Measurements from ENCODE around the gene ANK3.

DNA sequence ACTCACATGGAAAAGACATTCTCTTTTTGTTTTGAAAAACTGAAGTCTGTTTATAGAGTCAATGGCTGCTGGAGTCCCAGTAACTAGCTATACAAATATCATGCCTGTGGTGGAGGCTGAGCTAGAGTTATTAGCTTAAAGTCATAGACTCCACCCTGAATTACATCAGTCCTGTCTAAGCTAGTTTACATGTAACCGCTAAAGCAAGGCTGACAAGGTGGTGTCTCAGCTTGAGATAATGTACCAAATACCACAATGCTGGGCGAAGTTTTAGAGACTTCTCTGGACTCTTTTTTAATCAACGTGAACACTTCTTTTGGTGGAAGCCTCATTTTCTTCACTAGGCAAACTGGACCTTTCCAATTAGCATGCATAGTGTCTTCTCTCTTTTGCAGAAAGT, 219.4 kb downstream of the ANK3 start:
- no peak for TF ChIP-seq CREB1 (CRISPR knock-in tag; IDR thresholded peaks at IDR 0.05)
- no peak for TF ChIP-seq ETV6 (CRISPR knock-in tag; IDR thresholded peaks at IDR 0.05)
- TF ChIP-seq CTCF (IDR thresholded peaks at IDR 0.05): no peak
- TF ChIP-seq SP1 (CRISPR knock-in tag; conservative IDR thresholded peaks at IDR 0.05): no peak
- TF ChIP-seq, protein P1, sequence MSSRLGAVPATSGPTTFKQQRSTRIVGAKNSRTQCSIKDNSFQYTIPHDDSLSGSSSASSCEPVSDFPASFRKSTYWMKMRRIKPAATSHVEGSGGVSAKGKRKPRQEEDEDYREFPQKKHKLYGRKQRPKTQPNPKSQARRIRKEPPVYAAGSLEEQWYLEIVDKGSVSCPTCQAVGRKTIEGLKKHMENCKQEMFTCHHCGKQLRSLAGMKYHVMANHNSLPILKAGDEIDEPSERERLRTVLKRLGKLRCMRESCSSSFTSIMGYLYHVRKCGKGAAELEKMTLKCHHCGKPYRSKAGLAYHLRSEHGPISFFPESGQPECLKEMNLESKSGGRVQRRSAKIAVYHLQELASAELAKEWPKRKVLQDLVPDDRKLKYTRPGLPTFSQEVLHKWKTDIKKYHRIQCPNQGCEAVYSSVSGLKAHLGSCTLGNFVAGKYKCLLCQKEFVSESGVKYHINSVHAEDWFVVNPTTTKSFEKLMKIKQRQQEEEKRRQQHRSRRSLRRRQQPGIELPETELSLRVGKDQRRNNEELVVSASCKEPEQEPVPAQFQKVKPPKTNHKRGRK (CRISPR knock-in tag; IDR thresholded peaks at IDR 0.05; ENCODE audit: borderline replicate concordance): no peak
- TF ChIP-seq MAX (CRISPR knock-in tag; IDR thresholded peaks at IDR 0.05): no peak
- TF ChIP-seq, protein P2, sequence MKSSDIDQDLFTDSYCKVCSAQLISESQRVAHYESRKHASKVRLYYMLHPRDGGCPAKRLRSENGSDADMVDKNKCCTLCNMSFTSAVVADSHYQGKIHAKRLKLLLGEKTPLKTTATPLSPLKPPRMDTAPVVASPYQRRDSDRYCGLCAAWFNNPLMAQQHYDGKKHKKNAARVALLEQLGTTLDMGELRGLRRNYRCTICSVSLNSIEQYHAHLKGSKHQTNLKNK (CRISPR knock-in tag; IDR thresholded peaks at IDR 0.05): no peak
- no peak for TF ChIP-seq ZSCAN18 (CRISPR knock-in tag; IDR thresholded peaks at IDR 0.05)
- TF ChIP-seq TEAD4 (CRISPR knock-in tag; IDR thresholded peaks at IDR 0.05): no peak

Data from WTC11 (cell line).